DMS 273 (cell line): ENCODE measurements around the gene BMERB1.
A peak's percentile ranks its signal among the peaks of the same experiment; 100 is the strongest.
"Not testable (repeated sequence)": the region's sequence is repeated elsewhere in the genome, so short reads cannot be mapped to it uniquely, and the experiment has no call there.

ENCODE experiments used
- DNase-seq: peaks from one replicate; lab custom pipeline; 2025; ENCODE audit not compliant: unreplicated experiment; lab: John Stamatoyannopoulos, UW

BMERB1 gene

DNA sequence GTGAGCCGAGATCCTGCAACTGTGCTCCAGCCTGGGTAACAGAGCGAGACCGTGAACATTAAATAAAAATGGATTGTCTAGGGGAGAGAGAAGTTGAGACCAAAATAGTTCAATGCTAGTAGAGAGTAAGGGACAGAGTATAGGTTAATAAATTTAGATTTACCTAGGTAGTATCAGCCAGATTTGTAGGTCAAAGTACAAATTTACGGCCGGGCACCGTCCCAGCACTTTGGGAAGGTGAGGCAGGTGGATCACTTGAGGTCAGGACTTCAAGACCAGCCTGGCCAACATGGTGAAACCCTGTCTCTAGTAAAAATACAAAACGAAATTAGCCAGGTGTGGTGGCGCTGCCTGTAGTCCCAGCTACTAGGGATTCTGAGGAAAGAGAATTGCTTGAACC is 12.2 kb upstream of the BMERB1 start:
- DNase-seq, result no peak

DNA sequence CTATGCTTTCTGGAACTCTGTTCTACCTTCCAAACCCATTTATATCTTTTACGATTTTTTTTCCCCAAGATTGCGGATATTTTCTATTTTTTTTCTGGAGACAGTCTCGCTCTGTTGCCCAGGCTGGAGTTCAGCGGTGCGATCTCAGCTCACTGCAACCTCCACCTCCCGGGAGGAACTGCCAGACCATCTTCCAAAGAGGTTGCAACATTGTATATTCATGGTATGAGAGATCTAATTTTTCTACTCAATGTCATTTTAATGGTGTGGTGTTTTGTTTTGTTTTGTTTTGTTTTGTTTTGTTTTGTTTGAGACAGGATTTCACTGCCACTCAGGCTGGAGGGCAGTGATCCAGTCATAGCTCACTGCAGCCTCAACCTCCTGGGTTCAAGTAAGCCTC is 8.5 kb upstream of the BMERB1 start:
- no peak for DNase-seq

DNA sequence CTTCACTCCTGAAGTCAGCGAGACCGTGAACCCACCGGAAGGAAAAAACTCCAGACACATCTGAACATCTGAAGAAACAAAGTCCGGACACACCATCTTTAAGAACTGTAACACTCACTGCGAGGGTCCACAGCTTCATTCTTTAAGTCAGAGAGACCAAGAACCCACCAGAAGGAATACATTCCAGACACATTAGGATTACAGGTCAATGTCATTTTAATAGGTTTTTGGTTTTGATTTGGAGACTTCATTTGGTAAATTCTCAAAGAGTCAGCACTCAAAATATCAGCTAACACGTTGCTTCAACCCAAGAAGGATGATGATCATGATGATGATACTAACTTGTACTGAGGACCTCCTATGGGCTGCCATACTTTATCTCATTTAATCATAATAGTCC is 7.6 kb upstream of the BMERB1 start:
- DNase-seq, result no peak

DNA sequence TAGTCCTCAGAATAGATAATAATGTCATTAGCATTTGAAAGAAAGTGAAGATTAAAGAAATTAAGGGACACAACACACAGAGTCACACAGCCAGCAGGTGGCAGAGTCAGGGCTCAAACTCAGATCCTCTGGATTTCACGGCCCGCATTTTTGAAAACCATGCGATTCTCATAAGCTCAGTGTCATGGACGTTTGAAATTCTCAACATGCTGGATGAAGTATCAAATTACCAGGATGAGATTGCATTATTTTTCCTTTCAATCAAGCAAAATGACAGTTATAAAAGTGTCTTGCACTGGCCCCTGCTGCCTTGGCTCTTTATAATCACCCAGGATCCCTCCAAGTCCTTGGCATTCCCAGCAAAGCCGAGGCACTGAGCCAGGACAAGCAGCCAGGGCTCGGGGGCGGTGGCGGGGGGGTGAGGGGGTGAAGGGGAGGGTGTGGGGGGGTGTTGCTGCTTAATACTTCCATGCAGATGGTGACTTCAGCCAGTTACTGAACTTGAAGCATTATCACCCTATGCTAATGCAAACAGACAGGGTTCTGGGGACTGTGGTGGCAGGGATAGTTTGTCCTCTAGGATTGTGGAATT is 6.6 kb upstream of the BMERB1 start:
- peak; percentile 94 for DNase-seq

DNA sequence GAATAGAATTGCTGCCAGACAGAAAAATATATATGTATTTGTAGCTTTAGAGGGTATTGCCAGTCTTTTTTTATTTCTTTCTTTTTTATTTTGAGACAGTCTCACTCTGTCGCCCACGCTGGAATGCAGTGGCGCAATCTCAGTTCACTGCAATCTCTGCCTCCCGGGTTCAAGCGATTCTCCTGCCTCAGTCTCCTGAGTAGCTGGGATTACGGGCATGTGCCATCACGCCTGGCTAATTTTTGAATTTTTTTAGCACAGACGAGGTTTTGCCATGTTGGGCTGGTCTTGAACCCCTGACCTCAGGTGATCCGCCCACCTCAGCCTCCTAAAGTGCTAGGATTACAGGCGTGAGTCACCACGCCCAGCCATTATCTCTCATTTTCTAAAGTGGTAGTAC is 3.5 kb upstream of the BMERB1 start:
- DNase-seq, result not testable (repeated sequence)

DNA sequence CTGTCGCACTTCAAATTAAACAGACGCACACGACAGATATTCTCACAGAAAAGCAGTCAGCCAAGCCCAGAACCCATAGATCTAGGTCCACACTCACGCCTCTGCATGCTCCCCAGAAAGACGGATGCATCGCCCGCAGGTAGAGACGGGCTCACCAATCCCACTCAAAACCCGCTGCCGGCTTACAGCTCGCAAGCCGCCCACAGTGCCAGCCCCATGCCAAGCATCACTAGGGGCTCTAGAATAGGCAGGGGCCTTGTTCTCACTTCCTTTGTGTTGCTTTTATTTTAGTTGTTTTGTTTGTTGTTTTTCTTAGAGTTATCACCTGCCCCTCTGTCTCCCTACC is 336 bp upstream of the BMERB1 start:
- DNase-seq, result no peak

DNA sequence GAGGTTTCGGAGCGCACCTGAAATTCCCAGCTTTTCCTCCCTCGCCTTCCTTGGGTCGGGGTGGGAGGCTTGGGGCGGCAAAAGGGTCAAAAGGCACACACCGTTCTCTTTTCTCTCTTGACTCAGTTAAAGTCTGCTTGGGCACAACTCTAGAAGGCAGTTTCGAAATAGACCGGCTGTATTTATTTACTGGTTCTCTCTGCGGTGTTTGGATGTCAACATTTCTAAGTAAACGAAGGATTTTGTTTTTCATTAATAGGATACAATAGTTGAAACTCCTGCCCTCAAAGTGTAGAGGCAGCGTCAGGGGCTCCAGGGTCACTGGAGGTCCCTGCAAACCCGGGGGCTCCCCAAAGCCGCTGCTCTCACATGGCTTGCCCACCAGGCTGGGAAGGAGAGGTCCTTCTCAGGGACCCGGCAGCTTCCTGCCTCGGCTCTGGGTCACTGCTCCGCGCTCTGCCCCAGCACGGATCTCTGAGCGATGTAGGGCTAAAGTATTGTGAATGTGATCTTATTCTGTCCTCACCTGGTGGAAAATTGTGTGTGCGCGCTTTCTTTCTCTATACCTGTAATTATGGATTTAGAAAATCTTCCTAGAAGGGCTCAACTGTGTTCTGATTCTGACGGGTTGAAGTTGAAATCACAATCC is 952 bp downstream of the BMERB1 start:
- DNase-seq, result peak; percentile 31

DNA sequence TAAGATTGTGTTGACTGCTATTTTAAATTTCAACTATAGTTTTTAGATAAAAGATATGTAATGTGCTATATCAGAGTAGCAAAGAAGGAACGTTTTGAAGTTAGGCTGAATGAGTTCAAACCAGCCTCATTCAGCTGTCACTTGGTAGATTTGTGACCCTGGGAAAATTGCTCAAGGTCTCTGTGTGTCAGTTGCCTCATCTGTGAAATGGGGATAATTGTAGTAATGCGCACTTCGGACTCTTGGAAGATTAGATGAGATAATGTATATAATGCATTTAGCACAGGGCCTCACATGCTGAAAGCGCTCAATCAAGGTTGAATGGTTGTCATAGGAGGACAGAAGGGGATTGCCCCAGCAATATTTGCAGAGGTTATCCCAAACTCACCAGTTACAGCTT is 4.7 kb downstream of the BMERB1 start:
- no peak for DNase-seq

DNA sequence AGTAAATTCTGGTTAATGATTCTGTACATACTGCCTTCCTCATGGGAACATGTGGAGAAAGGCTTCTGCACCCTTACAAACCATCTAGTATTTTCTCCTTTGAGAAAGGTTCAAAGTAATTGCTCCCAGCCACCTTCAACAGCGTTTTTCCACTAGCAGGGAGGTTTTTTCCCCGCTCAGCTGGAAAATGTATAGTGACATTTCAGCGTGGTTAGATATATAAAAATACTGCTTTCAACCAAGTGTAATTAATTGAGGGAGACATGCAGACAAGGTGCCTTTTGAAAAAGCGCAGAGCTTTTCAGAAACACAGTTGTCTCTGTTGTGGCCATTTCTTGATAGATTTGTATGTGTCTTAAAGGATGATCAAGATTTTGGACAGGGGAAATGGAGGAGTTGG is 5.1 kb downstream of the BMERB1 start:
- DNase-seq, result no peak

DNA sequence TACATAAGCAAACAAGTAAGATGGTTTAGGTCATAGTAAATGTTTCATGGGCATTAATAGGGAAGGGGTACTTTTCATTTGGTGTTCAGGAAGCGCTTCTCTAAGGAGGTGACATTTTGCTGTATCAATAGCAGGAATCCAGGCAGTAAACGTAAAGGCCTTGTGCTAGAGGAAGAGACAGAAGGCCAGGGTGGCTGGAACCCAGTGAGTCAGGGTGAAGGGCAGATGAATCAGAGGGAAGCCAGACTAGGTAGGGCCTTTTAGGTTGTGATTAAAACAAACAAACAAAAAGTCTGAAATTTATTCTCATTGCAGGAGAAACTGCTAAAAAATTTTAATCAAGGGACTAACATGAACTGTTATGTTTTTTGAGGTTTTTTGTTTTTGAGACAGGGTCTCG is 6.5 kb downstream of the BMERB1 start:
- DNase-seq, result peak; percentile 8

DNA sequence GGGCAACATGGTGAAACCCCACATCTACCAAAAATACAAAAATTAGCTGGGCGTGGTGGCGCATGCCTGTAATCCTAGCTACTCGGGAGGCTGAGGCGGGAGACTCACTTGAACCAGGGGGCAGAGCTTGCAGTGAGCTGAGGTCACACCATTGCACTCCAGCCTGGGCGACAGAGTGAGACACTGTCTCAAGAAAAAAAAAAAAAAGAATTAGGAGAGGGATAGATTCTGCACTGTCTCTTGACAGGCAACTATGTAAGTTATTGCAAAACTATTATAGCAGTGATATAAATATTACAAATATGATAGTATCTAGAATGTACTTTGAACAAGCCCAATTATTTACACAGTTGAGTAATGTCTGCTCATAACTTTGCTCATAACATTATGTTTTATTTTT is 7.8 kb downstream of the BMERB1 start:
- not testable (repeated sequence) for DNase-seq

DNA sequence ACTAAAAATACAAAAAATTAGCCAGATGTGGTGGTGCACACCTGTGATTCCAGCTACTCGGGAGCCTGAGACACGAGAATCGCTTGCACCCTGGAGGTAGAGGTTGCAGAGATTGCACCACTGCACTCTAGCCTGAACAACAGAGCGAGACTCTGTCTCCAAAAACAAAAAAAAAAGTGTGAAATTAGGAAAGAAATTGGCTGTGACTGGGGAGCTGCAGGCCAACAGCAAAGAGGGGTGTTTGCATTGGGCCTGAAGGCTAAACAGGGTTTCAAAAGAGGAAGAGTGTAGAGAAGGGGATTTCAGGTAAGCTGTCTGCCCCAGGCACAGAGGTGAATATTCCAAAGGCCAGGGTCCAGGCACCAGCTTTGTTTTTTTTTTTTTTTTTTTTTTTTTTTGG is 9.4 kb downstream of the BMERB1 start:
- no peak for DNase-seq

DNA sequence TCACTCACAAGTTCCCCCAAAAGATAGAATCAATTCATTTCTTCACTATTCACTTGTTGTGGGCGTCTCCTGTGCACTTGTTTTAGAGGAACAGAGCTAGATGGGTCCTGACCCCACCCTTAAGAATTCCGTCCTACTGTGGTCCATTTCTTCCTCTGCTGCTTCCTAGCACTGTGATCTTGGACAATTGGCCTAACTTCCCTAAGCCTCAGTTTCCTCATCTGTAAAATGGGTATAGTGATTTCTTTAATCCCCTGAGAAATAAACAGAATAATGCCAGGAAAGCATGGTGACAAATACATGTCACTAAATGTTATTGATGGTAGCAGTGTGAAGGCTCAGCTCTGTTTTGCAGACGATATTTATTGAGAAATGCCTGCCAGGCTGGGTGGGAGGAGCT is 9.9 kb downstream of the BMERB1 start:
- DNase-seq, result no peak

DNA sequence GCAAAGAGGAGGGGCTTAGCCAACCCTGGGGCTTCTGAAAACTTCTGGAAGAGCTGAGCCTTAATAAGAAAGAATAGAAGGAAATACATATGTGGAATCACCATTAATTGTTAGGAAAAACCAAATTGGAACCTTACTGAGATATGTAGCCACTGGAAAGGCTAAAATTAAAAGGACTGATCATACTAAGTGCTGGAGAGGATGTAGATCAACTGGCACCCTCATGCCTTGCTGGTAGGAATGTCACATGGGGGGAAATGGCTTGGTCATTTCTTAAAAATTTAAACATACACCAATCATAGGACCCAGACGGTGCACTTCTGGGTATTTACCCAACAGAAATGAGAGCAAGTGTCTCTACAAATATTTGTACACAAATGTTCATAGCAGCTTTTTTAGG is 11.1 kb downstream of the BMERB1 start:
- DNase-seq, result no peak

DNA sequence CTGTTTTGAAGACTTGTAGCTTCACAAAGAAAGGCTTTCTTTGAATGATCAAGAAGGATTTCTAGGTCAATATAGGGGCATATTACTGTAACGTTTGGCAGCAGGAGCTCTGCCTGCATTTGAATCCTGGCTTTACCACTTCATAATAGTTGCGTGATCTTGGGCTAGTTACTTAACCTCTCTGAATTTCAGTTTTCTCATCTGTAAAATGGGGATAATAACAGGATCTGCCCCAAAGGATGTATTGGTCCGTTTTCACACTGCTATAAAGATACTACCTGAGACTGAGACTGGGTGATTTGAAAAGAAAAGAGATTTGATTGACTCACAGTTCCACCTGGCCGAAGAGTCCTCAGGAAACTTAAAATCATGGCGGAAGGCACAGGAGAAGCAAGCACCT is 12.5 kb downstream of the BMERB1 start:
- DNase-seq, result no peak

DNA sequence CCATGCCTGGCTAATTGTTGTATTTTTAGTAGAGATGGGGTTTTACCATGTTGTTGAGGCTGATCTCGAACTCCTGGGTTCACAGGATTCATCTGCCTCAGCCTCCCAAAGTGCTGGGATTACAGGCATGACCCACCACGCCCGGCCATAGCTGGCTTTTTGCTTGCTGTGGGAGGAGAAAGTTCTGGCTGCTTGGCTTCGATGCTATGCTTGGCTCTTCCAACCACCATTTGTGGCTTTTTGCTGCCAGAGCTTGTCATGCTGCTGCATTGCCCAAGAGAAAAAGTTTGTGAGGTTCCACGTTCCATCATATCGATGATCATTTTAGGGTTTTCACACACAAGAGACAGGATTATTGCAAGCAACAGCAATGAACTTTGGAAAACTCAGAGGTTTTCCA is 16.2 kb downstream of the BMERB1 start:
- no peak for DNase-seq

DNA sequence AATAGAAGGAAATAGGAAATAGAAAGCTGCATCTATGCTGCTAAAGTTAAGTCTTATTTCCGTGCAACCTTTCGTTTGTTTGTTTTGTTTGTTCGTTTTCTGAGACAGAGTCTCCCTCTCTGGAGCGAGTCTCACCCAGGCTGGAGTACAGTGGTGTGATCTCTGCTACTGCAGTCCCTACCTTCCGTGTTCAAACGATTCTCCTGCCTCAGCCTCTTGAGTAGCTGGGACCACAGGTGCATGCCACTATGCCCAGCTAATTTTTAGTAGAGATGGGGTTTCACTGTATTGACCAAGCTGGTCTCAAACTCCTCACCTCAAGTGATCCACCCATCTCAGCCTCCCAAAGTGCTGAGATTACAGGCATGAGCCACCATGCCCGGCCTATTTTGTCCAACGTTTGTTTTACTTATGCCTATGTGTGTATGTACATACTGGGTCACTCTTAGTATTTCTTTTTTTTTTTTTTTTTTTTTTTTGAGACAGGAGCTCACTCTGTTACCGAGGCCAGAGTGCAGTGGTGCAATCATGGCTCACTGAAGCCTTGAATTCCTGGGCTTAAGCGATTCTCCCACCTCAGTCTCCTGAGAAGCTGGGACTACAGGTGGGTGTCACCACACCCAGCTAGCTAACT is 16.8 kb downstream of the BMERB1 start:
- DNase-seq, result no peak

DNA sequence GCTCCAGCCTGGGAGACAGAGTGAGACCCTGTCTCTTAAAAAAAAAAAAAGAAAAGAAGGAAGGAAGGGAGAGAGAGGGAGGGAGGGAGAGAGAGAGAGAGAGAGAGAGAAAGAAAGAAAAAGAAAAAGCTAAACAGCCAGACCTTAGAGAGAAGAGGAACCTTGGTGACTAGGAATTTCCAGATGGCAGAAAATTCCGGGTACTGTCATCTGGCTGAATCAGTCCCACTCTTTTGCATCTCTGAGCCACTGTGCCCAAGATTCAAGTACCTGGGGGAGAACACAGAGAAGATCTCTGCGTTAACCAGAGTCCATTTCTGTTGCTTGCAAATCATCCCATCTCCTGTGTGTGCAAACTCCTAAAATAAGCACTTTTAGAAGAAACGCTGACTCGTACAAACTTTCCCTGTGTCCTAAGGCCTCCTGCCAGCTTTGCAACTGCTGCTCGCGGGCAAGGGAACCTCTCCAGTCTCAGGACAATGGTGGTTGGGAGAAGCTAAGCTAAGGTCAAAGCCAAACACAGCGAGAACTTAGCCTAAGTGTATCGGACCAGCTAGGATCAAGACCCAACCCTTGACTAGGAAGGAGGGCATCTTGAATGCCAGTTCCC is 18.0 kb downstream of the BMERB1 start:
- no peak for DNase-seq

DNA sequence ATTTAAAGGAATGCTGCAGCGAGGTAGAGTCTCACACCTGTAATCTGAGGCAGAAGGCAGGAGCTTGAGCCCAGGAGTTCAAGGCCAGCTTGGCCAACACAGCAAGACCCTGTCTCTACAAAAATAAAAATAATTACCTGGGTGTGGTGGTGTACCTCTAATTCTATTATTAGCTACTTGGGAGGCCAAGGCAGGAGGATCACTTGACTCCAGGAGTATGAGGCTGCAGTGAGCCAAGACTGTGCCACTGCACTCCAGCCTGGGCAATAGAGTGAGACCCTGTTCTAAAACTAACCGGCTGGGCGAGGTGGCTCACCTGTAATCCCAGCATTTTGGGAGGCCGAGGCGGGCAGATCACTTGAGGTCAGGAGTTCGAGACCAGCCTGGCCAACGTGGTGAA is 18.9 kb downstream of the BMERB1 start:
- not testable (repeated sequence) for DNase-seq

DNA sequence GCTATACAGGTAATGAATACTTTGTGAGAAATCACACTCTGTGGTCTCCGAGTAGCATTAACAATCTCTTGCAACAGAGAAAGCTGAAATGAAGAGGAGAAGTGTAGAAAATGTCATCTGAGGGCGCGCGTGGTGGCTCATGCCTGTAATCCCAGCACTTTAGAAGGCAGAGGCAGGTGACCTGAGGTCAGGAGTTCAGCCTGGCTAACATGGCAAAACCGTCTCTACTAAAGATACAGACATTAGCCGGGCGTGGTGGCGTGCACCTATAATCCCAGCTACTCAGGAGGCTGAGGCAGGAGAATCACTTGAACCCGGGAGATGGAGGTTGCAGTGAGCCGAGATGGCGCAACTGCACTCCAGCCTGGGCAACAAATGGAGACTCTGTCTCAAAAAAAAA is 20.5 kb downstream of the BMERB1 start:
- not testable (repeated sequence) for DNase-seq

DNA sequence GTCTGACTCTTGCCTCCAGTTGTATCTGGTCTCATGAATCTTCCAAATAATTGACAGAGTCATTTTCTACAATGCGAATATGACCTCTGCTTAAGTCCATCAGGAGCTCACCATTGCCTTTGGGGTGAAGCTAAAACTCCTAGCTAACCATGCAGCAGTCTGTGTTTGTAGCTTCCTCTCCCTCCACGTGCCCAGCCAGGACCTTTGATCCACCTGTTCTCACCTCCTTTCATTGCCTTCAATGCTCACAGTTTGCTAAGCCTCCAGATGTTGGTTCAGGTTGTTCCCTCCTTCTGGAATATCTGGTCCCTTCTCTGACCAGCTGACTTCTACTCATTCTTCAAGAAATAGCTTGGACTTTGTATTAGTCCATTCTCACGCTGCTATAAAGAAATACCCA is 23.0 kb downstream of the BMERB1 start:
- no peak for DNase-seq

DNA sequence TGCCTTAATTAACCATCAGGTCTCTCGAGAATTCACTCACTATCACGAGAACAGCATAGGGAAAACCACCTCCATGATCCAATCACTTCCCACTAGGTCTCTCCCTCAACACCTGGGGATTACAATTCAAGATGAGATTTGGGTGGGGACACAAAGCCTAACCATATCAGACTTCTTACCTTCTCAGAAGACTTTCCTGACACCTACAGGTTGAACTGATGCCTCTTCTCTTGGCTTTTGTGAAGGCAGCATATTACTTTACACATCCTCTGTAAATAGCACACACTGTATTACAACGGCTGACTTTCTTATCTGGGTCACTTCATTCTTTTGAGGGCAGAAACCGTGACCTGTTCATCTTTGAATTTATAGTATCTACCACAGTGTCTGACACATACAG is 23.6 kb downstream of the BMERB1 start:
- no peak for DNase-seq
